H1 (cell line): ENCODE measurements around the gene NMT1. TPM values are rescaled to one million over a fixed set of nuclear protein-coding genes. Genes with fewer than 3 reads are reported as not detected.

ENCODE experiments used
- CTCF ChIA-PET: fragments of 300-600 bp; sonication (Branson Sonifier 250); formaldehyde crosslinking; loops from one replicate; lab custom pipeline; 2021; ENCODE audit not compliant: partially characterized antibody; lab: Charles Lee
- POLR2A ChIA-PET: fragments of 300-600 bp; sonication (Branson Sonifier 250); formaldehyde crosslinking; loops from one replicate; lab custom pipeline; 2021; ENCODE audit warnings: inconsistent platforms; ENCODE audit not compliant: partially characterized antibody; lab: Charles Lee
- DNase-seq, 2 experiments: peaks; one replicate each; pipeline versions ENCODE4 v3.0.0 to v3.0.0-alpha.2; 2010 to 2022; ENCODE audit warnings: low spot score in 2 of 2, low read depth in 1 of 2, mixed read lengths in 1 of 2
- FAIRE-seq: peaks from 2 replicates; lab custom pipeline; 2011; peaks lifted over from hg19 to GRCh38; lab: Jason Lieb, UNC
- H2AFZ ChIP-seq: 2 replicates; pipeline ENCODE4 v1.8.1; 2012; ENCODE audit warnings: low read length, inconsistent platforms
- H2AK5ac ChIP-seq: 2 replicates; pipeline ENCODE4 v1.6.1; 2013; ENCODE audit warnings: low read depth, low read length
- H2BK120ac ChIP-seq: replicated peaks from 2 replicates; pipeline ENCODE3; 2013; ENCODE audit warnings: low read depth, low read length, inconsistent platforms
- H2BK12ac ChIP-seq: 2 replicates; pipeline ENCODE4 v1.6.1; 2013; ENCODE audit warnings: low read depth, low read length
- H2BK15ac ChIP-seq: 2 replicates; pipeline ENCODE4 v1.6.1; 2013; ENCODE audit warnings: low read length
- H2BK20ac ChIP-seq: 2 replicates; pipeline ENCODE4 v1.6.1; 2013; ENCODE audit warnings: low read length
- H2BK5ac ChIP-seq: 2 replicates; pipeline ENCODE4 v1.6.1; 2013; ENCODE audit warnings: low read depth, low read length
- H3K14ac ChIP-seq: 2 replicates; pipeline ENCODE4 v1.6.1; 2013; ENCODE audit warnings: inconsistent platforms; ENCODE audit not compliant: insufficient read length
- H3K18ac ChIP-seq: 2 replicates; pipeline ENCODE4 v1.6.1; 2013; ENCODE audit warnings: low read length; ENCODE audit errors: extremely low read depth
- H3K23ac ChIP-seq: 2 replicates; pipeline ENCODE4 v1.6.1; 2013; ENCODE audit warnings: inconsistent platforms; ENCODE audit not compliant: insufficient read length
- H3K23me2 ChIP-seq: 2 replicates; pipeline ENCODE4 v1.6.1; 2013; ENCODE audit warnings: low read depth, low read length
- H3K27ac ChIP-seq: 2 replicates; pipeline ENCODE4 v1.6.1; 2011; ENCODE audit warnings: low read depth, low read length, inconsistent platforms
- H3K27me3 ChIP-seq, 4 experiments: replicated peaks in 1 of 4; 1 replicate in 1 of 4; 2 replicates in 3 of 4; pipeline versions ENCODE4 v1.6.1 to v1.8.1; 2011 to 2013; ENCODE audit warnings: low read length in 3 of 4, mild to moderate bottlenecking in 3 of 4, inconsistent platforms in 2 of 4, mixed read lengths in 2 of 4, moderate library complexity in 1 of 4; ENCODE audit not compliant: control insufficient read depth in 3 of 4, insufficient read depth in 3 of 4; ENCODE audit errors: extremely low read depth in 1 of 4
- H3K36me3 ChIP-seq, 4 experiments: 2 replicates each; pipeline versions ENCODE4 v1.6.1 to v1.8.1; 2011 to 2013; ENCODE audit warnings: mild to moderate bottlenecking in 4 of 4, low read length in 3 of 4, moderate library complexity in 2 of 4, control low read depth in 1 of 4, inconsistent platforms in 1 of 4; ENCODE audit not compliant: insufficient read depth in 4 of 4, control insufficient read depth in 2 of 4
- H3K4ac ChIP-seq: replicated peaks from 2 replicates; pipeline ENCODE3; 2013; ENCODE audit warnings: low read length, low read depth, mixed read lengths, inconsistent platforms; ENCODE audit not compliant: insufficient read length
- H3K4me1 ChIP-seq, 4 experiments: replicated peaks in 1 of 4; 1 replicate in 1 of 4; 2 replicates in 3 of 4; pipeline versions ENCODE4 v1.6.1 to v1.8.1; 2011 to 2013; ENCODE audit warnings: low read length in 3 of 4, inconsistent platforms in 2 of 4, mixed read lengths in 1 of 4; ENCODE audit not compliant: insufficient read depth in 4 of 4, control insufficient read depth in 3 of 4
- H3K4me2 ChIP-seq, 2 experiments: 2 replicates each; pipeline versions ENCODE4 v1.6.1 to v1.8.1; 2011 to 2013; ENCODE audit warnings: low read depth in 2 of 2, low read length in 2 of 2, control low read depth in 1 of 2, inconsistent platforms in 1 of 2, mild to moderate bottlenecking in 1 of 2; ENCODE audit not compliant: insufficient read depth in 1 of 2
- H3K4me3 ChIP-seq, 4 experiments: fragments of 200-600, 300-600 bp in 1 of 4; sonication (generic), shearing (Covaris generic), sonication (Bioruptor Twin) in 1 of 4; 2 replicates each; pipeline versions ENCODE4 v1.5.1 to v1.8.1; 2011 to 2016; ENCODE audit warnings: low read length in 4 of 4, low read depth in 3 of 4, control low read depth in 2 of 4, inconsistent platforms in 2 of 4, mild to moderate bottlenecking in 2 of 4, mixed read lengths in 1 of 4, moderate library complexity in 1 of 4; ENCODE audit not compliant: insufficient read depth in 2 of 4; ENCODE audit errors: extremely low read depth in 1 of 4
- H3K56ac ChIP-seq: replicated peaks from 2 replicates; pipeline ENCODE3; 2013; ENCODE audit warnings: low read depth, mild to moderate bottlenecking, mixed read lengths, low read length, inconsistent platforms; ENCODE audit not compliant: insufficient read length
- H3K79me1 ChIP-seq: 2 replicates; pipeline ENCODE4 v1.6.1; 2013; ENCODE audit warnings: low read depth, low read length, control low read depth
- H3K79me2 ChIP-seq, 2 experiments: 2 replicates each; pipeline versions ENCODE4 v1.6.1 to v1.8.1; 2012 to 2013; ENCODE audit warnings: low read length in 2 of 2, mild to moderate bottlenecking in 2 of 2, inconsistent platforms in 1 of 2; ENCODE audit not compliant: insufficient read depth in 2 of 2, control insufficient read depth in 1 of 2
- H3K9ac ChIP-seq, 4 experiments: replicated peaks in 1 of 4; 1 replicate in 1 of 4; 2 replicates in 3 of 4; pipeline versions ENCODE4 v1.6.1 to v1.8.1; 2011 to 2013; ENCODE audit warnings: low read depth in 3 of 4, low read length in 3 of 4, control low read depth in 2 of 4, mild to moderate bottlenecking in 2 of 4, moderate library complexity in 2 of 4, inconsistent platforms in 1 of 4; ENCODE audit errors: extremely low read depth in 1 of 4
- H3K9me3 ChIP-seq, 2 experiments: 2 replicates each; pipeline versions ENCODE4 v1.6.1 to v1.8.1; 2012 to 2013; ENCODE audit warnings: mild to moderate bottlenecking in 2 of 2, moderate library complexity in 2 of 2, control low read depth in 1 of 2, inconsistent platforms in 1 of 2, low read depth in 1 of 2, low read length in 1 of 2, mixed read lengths in 1 of 2; ENCODE audit not compliant: insufficient read depth in 2 of 2
- H4K20me1 ChIP-seq, 2 experiments: replicated peaks in 1 of 2; 2 replicates each; pipeline versions ENCODE3 to v1.8.1; 2011 to 2013; ENCODE audit warnings: inconsistent platforms in 2 of 2, low read length in 2 of 2, mild to moderate bottlenecking in 1 of 2; ENCODE audit not compliant: insufficient read depth in 2 of 2, control insufficient read depth in 1 of 2
- H4K5ac ChIP-seq: 2 replicates; pipeline ENCODE4 v1.6.1; 2013; ENCODE audit warnings: low read length, low read depth, mixed read lengths, inconsistent platforms; ENCODE audit not compliant: insufficient read length
- H4K8ac ChIP-seq: 2 replicates; pipeline ENCODE4 v1.8.0; 2013; ENCODE audit warnings: mild to moderate bottlenecking, moderate library complexity, low read length, inconsistent platforms; ENCODE audit not compliant: insufficient read depth; ENCODE audit errors: extremely low read depth
- H4K91ac ChIP-seq: replicated peaks from 2 replicates; pipeline ENCODE3; 2013; ENCODE audit warnings: low read length, mixed read lengths, inconsistent platforms; ENCODE audit not compliant: insufficient read length
- CBX5 ChIP-seq: fragments of 300-800, 300-1000 bp; sonication (generic); IDR thresholded peaks from 2 replicates; pipeline ENCODE4 v1.7.1; 2016; ENCODE audit warnings: antibody characterized with exemption, low read length, low read depth
- GABPA ChIP-seq: IDR thresholded peaks from 2 replicates; pipeline ENCODE4 v1.6.1; 2011; ENCODE audit warnings: mild to moderate bottlenecking, low read length, moderate library complexity, borderline replicate concordance; ENCODE audit not compliant: insufficient read depth
- HDAC6 ChIP-seq: IDR thresholded peaks from one replicate; pipeline ENCODE4 v1.7.1; 2012; ENCODE audit warnings: low read depth, mild to moderate bottlenecking, inconsistent platforms, low read length, moderate library complexity
- KDM5A ChIP-seq: fragments of 200-600 bp; IDR thresholded peaks from 2 replicates; pipeline ENCODE4 v1.7.1; 2012; ENCODE audit warnings: mild to moderate bottlenecking, low read length, inconsistent platforms, mixed read lengths
- MAFK ChIP-seq: IDR thresholded peaks from 2 replicates; pipeline ENCODE4 v1.6.1; 2012; ENCODE audit warnings: low read depth, mild to moderate bottlenecking, improper control_type of control experiment, low read length
- RXRA ChIP-seq: IDR thresholded peaks from 2 replicates; pipeline ENCODE4 v1.6.1; 2011; ENCODE audit warnings: low read depth, mild to moderate bottlenecking, low read length, moderate library complexity; ENCODE audit not compliant: insufficient read depth
- SRF ChIP-seq: IDR thresholded peaks from 2 replicates; pipeline ENCODE4 v1.6.1; 2011; ENCODE audit warnings: mild to moderate bottlenecking, low read depth, low read length, moderate library complexity
- TAF1 ChIP-seq: IDR thresholded peaks from 2 replicates; pipeline ENCODE4 v1.6.1; 2011; ENCODE audit warnings: mild to moderate bottlenecking, low read depth, low read length
- TCF12 ChIP-seq: IDR thresholded peaks from 2 replicates; pipeline ENCODE4 v1.6.1; 2011; ENCODE audit warnings: low read depth, mild to moderate bottlenecking, low read length
- WGBS, 2 experiments: shearing (Covaris generic) in 1 of 2; methylation state at CpG; one replicate each; pipeline versions ENCODE4 v1.1.6 to v1.1.7; 2013 to 2015; ENCODE audit warnings: low lambda C conversion rate in 2 of 2, mixed read lengths in 2 of 2, inconsistent platforms in 1 of 2, low coverage in 1 of 2, missing lambda C conversion rate in 1 of 2; ENCODE audit not compliant: insufficient replicate concordance in 2 of 2, insufficient coverage in 1 of 2, insufficient read length in 1 of 2; ENCODE audit errors: extremely low coverage in 1 of 2, missing lambda C conversion rate in 1 of 2; 5-methylcytosine and 5-hydroxymethylcytosine counted together
- polyA plus RNA-seq, 7 experiments: library from polyadenylated mRNA; depleted of rRNA in 3 of 7; stranded (reverse) in 5 of 7; unstranded in 2 of 7; fragments of >200 nt in 5 of 7; fragments of 200-250 nt in 2 of 7; gene quantifications; 1 replicate in 5 of 7; 2 replicates in 1 of 7; 4 replicates in 1 of 7; pipeline versions ENCODE4 v1.2.1 to v1.2.3, GENCODE V29; 2011 to 2013; ENCODE audit warnings: missing spikeins in 2 of 7, mixed read lengths in 2 of 7
- total RNA-seq: library from RNA; stranded (reverse); fragmentation: NEBNext Ultra II Directional; extraction: Animal tissue kit (Norgen Biotek cat#: 25700); gene quantifications from 2 replicates; pipeline ENCODE4 v1.2.1, GENCODE V29; 2021

The NMT1 gene
- total and polyA plus RNA-seq, 2 of the 8 experiments (the other 6 are each of a cell fraction or from before 2014, with no cell fraction given), result 42.9 to 149 TPM

DNA sequence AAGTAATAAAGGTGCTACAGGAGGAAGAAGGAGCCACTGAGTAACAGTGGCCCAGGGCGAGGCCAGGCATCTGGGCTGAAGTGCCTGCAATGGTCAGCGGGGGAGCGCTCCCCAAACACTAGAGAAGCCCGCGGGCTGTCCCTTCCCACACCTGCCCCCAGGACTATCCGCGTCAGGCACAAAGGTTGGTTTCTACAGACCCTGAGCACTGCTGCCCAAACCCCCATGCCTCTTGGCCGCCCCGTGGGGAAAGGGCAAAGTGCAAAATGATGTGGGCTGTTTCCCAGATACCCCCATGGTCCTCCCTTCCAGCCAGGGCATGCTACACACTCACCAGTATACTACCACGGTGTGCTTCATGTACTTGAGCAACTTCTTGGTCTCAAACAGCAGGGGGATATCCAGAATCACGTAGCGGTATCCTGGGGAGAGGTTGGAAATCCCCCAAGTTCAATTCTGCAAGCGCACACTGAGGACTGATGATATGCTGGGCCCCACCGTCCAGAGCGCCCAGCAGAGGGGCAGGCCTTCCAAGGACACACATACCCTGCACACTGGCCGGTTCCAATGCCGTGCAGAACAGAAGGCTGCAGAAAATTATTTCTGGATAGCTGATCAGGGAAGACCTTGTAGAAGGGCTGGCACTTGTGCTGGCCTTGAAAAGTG lies 31.2 kb upstream of the NMT1 start:
- CTCF ChIA-PET, result interaction anchor here (1.0 to 14.2 kb wide), 3 partner anchors 9 to 10 kb away, joined by 3 to 120 read pairs (median 3); no protein-coding TSS in a partner anchor
- H2BK20ac ChIP-seq, result no peak overlapping the region

More for the DNA sequence above, 31.2 kb upstream of the NMT1 start:
- Histone ChIP-seq H3K79me2 (no peaks in the 10 kb centered on the region), H3K27me3 (no peaks in the 10 kb centered on the region), H3K79me1 (no peaks in the 10 kb centered on the region), H3K4me3 (no peak overlapping the region), H3K9me3 (no peaks in the 10 kb centered on the region), H2AFZ (no peak overlapping the region), H3K23ac (no peak overlapping the region), H4K8ac (no peak overlapping the region), H4K5ac (no peak overlapping the region), H2BK12ac (no peak overlapping the region), H3K9ac (no peak overlapping the region), H3K23me2 (no peaks in the 10 kb centered on the region), H4K20me1 (peaks cover 0 to 2% of the 10 kb centered on the region in 2 experiments), H3K4me2 (no peak overlapping the region), H2BK120ac (no peak overlapping the region), H3K36me3 (peaks cover 0 to 38% (median 6%) of the 10 kb centered on the region in 4 experiments; a peak in 6 of 8 replicates), H3K18ac (no peak overlapping the region), H3K4ac (no peak overlapping the region), H3K14ac (no peak overlapping the region), H4K91ac (no peak overlapping the region), H2BK15ac (no peak overlapping the region), H2BK5ac (no peak overlapping the region), H3K4me1 (no peaks in the 10 kb centered on the region), H3K56ac (no peak overlapping the region), H3K27ac (no peak overlapping the region), H2AK5ac (no peak overlapping the region)
- POLR2A ChIA-PET, result no interaction called here
- no peak for DNase-seq
- FAIRE-seq, result no peak
- WGBS, 2 experiments, result 84% methylated on average over 17 of the region's 17 CpGs; no CpG with 5 or more reads in 1 of the 2 experiments
- no peak for TF ChIP-seq TCF12
- TF ChIP-seq GABPA, result no peak
- no peak for TF ChIP-seq RXRA
- no peak for TF ChIP-seq TAF1
- TF ChIP-seq CBX5, result no peak
- no peak for TF ChIP-seq MAFK
- no peak for TF ChIP-seq SRF
- TF ChIP-seq KDM5A, result no peak
- TF ChIP-seq HDAC6, result no peak
